ENCODE data around the gene CAV1.

DNA sequence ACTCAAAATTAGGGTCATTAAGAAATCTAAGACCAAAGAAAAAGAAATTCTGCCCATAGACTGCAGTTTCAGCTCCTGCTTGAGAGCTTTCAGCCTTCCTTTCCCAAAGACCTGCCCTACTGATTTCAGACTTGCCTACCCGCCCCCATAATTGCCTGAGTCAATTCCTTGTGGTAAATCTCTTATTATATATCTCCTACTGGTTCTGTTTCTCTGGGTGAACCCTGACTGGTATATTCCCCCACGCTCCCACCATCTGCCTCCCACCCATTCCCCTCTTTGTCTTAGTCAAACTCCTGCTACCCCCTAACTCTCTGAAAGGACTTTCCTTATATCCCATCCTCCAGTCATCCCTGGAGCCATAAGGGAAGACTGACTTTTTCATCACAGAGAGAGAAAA lies 82.5 kb downstream of the CAV1 start:
- TF ChIP-seq, protein P1, sequence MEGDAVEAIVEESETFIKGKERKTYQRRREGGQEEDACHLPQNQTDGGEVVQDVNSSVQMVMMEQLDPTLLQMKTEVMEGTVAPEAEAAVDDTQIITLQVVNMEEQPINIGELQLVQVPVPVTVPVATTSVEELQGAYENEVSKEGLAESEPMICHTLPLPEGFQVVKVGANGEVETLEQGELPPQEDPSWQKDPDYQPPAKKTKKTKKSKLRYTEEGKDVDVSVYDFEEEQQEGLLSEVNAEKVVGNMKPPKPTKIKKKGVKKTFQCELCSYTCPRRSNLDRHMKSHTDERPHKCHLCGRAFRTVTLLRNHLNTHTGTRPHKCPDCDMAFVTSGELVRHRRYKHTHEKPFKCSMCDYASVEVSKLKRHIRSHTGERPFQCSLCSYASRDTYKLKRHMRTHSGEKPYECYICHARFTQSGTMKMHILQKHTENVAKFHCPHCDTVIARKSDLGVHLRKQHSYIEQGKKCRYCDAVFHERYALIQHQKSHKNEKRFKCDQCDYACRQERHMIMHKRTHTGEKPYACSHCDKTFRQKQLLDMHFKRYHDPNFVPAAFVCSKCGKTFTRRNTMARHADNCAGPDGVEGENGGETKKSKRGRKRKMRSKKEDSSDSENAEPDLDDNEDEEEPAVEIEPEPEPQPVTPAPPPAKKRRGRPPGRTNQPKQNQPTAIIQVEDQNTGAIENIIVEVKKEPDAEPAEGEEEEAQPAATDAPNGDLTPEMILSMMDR (IDR thresholded peaks at IDR 0.05) = no peak
- no peak for TF ChIP-seq POLR2A (IDR thresholded peaks at IDR 0.05)

Measured in thyroid gland (tissue), 4 donors.